Measurements from ENCODE around the gene PRKACB.

- TF ChIP-seq EP300 (IDR thresholded peaks at IDR 0.05; ENCODE audit: borderline replicate concordance): no peak
- TF ChIP-seq CEBPB (IDR thresholded peaks at IDR 0.05): no peak
- no peak for TF ChIP-seq RAD21 (IDR thresholded peaks at IDR 0.05; ENCODE audit: low read depth)
- no peak for TF ChIP-seq EGR1 (IDR thresholded peaks at IDR 0.05)
- no peak for TF ChIP-seq MAX (IDR thresholded peaks at IDR 0.05)
- no peak for TF ChIP-seq TCF12 (IDR thresholded peaks at IDR 0.05; ENCODE audit: low read depth)
- TF ChIP-seq TAF1 (IDR thresholded peaks at IDR 0.05; ENCODE audit: low read depth): no peak
- no peak for TF ChIP-seq NFIC (IDR thresholded peaks at IDR 0.05)
- no peak for TF ChIP-seq CREB1 (IDR thresholded peaks at IDR 0.05; ENCODE audit: low read depth)
- no peak for TF ChIP-seq ZBTB7A (IDR thresholded peaks at IDR 0.05; ENCODE audit: low read depth)
- TF ChIP-seq, protein P1, sequence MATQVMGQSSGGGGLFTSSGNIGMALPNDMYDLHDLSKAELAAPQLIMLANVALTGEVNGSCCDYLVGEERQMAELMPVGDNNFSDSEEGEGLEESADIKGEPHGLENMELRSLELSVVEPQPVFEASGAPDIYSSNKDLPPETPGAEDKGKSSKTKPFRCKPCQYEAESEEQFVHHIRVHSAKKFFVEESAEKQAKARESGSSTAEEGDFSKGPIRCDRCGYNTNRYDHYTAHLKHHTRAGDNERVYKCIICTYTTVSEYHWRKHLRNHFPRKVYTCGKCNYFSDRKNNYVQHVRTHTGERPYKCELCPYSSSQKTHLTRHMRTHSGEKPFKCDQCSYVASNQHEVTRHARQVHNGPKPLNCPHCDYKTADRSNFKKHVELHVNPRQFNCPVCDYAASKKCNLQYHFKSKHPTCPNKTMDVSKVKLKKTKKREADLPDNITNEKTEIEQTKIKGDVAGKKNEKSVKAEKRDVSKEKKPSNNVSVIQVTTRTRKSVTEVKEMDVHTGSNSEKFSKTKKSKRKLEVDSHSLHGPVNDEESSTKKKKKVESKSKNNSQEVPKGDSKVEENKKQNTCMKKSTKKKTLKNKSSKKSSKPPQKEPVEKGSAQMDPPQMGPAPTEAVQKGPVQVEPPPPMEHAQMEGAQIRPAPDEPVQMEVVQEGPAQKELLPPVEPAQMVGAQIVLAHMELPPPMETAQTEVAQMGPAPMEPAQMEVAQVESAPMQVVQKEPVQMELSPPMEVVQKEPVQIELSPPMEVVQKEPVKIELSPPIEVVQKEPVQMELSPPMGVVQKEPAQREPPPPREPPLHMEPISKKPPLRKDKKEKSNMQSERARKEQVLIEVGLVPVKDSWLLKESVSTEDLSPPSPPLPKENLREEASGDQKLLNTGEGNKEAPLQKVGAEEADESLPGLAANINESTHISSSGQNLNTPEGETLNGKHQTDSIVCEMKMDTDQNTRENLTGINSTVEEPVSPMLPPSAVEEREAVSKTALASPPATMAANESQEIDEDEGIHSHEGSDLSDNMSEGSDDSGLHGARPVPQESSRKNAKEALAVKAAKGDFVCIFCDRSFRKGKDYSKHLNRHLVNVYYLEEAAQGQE (IDR thresholded peaks at IDR 0.05; ENCODE audit: low read depth): no peak
- no peak for TF ChIP-seq YY1 (IDR thresholded peaks at IDR 0.05; ENCODE audit: low read depth)
- TF ChIP-seq TEAD4 (IDR thresholded peaks at IDR 0.05): no peak
Measured at GRCh38 chr1:84164567-84165021, 20.5 kb downstream of the PRKACB start.

Data from Ishikawa (cell line).